IMR-90 (cell line): ENCODE results near the gene NR2F2. TPM values are rescaled to one million over a fixed set of nuclear protein-coding genes. Genes with fewer than 3 reads are reported as not detected.

Experiments used
- ATAC-seq: fragments of 200-7000 bp; cut with Tn5 transposase; 2 replicates; pipeline ENCODE4 v1.9.1; 2020; ENCODE audit warnings: low read depth, mild to moderate bottlenecking, moderate library complexity
- BruUV-seq: library from RNA; stranded (reverse); fragments of 400-500 nt; replicated peaks from 2 replicates; lab custom pipeline; 2021; lab: Mats Ljungman, UMichigan
- CTCF ChIA-PET: fragments of 300-600 bp; formaldehyde crosslinking; extraction: SDS; loops from one replicate; lab custom pipeline; 2021; ENCODE audit warnings: antibody characterized with exemption; lab: Yijun Ruan, JAX
- POLR2A ChIA-PET: fragments of 300-600 bp; sonication (Branson Sonifier 250); formaldehyde crosslinking; loops from one replicate; lab custom pipeline; 2022; ENCODE audit warnings: antibody characterized with exemption; ENCODE audit not compliant: unreplicated experiment; lab: Charles Lee
- DNase-seq: peaks from one replicate; pipeline ENCODE4 v3.0.0; 2013
- H2AFZ ChIP-seq: replicated peaks from 2 replicates; pipeline ENCODE3; 2013; ENCODE audit warnings: low read length, mild to moderate bottlenecking; ENCODE audit not compliant: poor library complexity
- H2AK5ac ChIP-seq: 2 replicates; pipeline ENCODE4 v1.6.1; 2013; ENCODE audit warnings: low read depth, low read length, inconsistent platforms
- H2AK9ac ChIP-seq: replicated peaks from 2 replicates; pipeline ENCODE3; 2013; ENCODE audit warnings: mild to moderate bottlenecking, low read depth, low read length, moderate library complexity; ENCODE audit not compliant: poor library complexity
- H2BK120ac ChIP-seq: 2 replicates; pipeline ENCODE4 v1.6.1; 2013; ENCODE audit warnings: low read depth, low read length, inconsistent platforms
- H2BK15ac ChIP-seq: 3 replicates; pipeline ENCODE4 v1.6.1; 2013; ENCODE audit warnings: low read depth, low read length, inconsistent platforms
- H2BK20ac ChIP-seq: 2 replicates; pipeline ENCODE4 v1.6.1; 2013; ENCODE audit warnings: low read depth, mild to moderate bottlenecking, inconsistent platforms, low read length, moderate library complexity
- H2BK5ac ChIP-seq: 2 replicates; pipeline ENCODE4 v1.6.1; 2013; ENCODE audit warnings: mild to moderate bottlenecking, low read depth, low read length, inconsistent platforms; ENCODE audit not compliant: poor library complexity, severe bottlenecking
- H3K14ac ChIP-seq: replicated peaks from 2 replicates; pipeline ENCODE4 v1.6.1; 2013; ENCODE audit warnings: low read depth, low read length, inconsistent platforms
- H3K18ac ChIP-seq: 2 replicates; pipeline ENCODE4 v1.6.1; 2013; ENCODE audit warnings: low read depth, low read length, control low read depth
- H3K23ac ChIP-seq: 2 replicates; pipeline ENCODE4 v1.6.1; 2013; ENCODE audit warnings: low read depth, low read length, inconsistent platforms
- H3K27ac ChIP-seq: 2 replicates; pipeline ENCODE4 v1.5.1; 2013; ENCODE audit warnings: mild to moderate bottlenecking, control low read depth, low read length; ENCODE audit not compliant: insufficient read depth
- H3K27me3 ChIP-seq: 2 replicates; pipeline ENCODE4 v1.6.1; 2013; ENCODE audit warnings: low read length; ENCODE audit not compliant: control insufficient read depth, insufficient read depth
- H3K36me3 ChIP-seq: 2 replicates; pipeline ENCODE4 v1.6.1; 2013; ENCODE audit warnings: low read length, mixed read lengths; ENCODE audit not compliant: control insufficient read depth, insufficient read depth
- H3K4ac ChIP-seq: 2 replicates; pipeline ENCODE4 v1.6.1; 2013; ENCODE audit warnings: low read depth, low read length, inconsistent platforms
- H3K4me1 ChIP-seq: 2 replicates; pipeline ENCODE4 v1.6.1; 2013; ENCODE audit warnings: low read length, mixed read lengths; ENCODE audit not compliant: control insufficient read depth, insufficient read depth
- H3K4me2 ChIP-seq: 2 replicates; pipeline ENCODE4 v1.6.1; 2013; ENCODE audit warnings: low read depth, mild to moderate bottlenecking, control low read depth, low read length, moderate library complexity
- H3K4me3 ChIP-seq: 2 replicates; pipeline ENCODE4 v1.5.1; 2013; ENCODE audit warnings: low read depth, mild to moderate bottlenecking, control low read depth, low read length, moderate library complexity; ENCODE audit not compliant: insufficient read depth
- H3K56ac ChIP-seq: 2 replicates; pipeline ENCODE4 v1.6.1; 2013; ENCODE audit warnings: low read length, inconsistent platforms; ENCODE audit not compliant: insufficient read depth; ENCODE audit errors: extremely low read depth
- H3K79me1 ChIP-seq, 2 experiments: 2 replicates each; pipeline ENCODE4 v1.6.1; 2013; ENCODE audit warnings: low read length in 2 of 2, inconsistent platforms in 1 of 2, low read depth in 1 of 2
- H3K9ac ChIP-seq: 2 replicates; pipeline ENCODE4 v1.6.1; 2013; ENCODE audit warnings: low read depth, low read length, control low read depth
- H3K9me1 ChIP-seq: 2 replicates; pipeline ENCODE4 v1.6.1; 2013; ENCODE audit warnings: low read length, inconsistent platforms; ENCODE audit not compliant: insufficient read depth
- H3K9me3 ChIP-seq: 2 replicates; pipeline ENCODE4 v1.6.1; 2013; ENCODE audit warnings: low read length; ENCODE audit not compliant: control insufficient read depth, insufficient read depth
- H4K20me1 ChIP-seq: 2 replicates; pipeline ENCODE4 v1.6.1; 2013; ENCODE audit warnings: low read length, inconsistent platforms; ENCODE audit not compliant: insufficient read depth
- H4K5ac ChIP-seq: 2 replicates; pipeline ENCODE4 v1.6.1; 2013; ENCODE audit warnings: mild to moderate bottlenecking, low read depth, low read length, control low read depth
- H4K8ac ChIP-seq, 2 experiments: 2 replicates each; pipeline ENCODE4 v1.6.1; 2013; ENCODE audit warnings: low read depth in 2 of 2, low read length in 2 of 2, control low read depth in 1 of 2, inconsistent platforms in 1 of 2
- H4K91ac ChIP-seq: 2 replicates; pipeline ENCODE4 v1.6.1; 2013; ENCODE audit warnings: low read depth, low read length, inconsistent platforms; ENCODE audit not compliant: insufficient read depth
- BHLHE40 ChIP-seq: fragments of 150-350 bp; IDR thresholded peaks from 2 replicates; pipeline ENCODE4 v1.6.1; 2016; ENCODE audit warnings: mild to moderate bottlenecking, low read depth, low read length
- CEBPB ChIP-seq: IDR thresholded peaks from 2 replicates; pipeline ENCODE4 v1.6.1; 2012; ENCODE audit warnings: low read depth, low read length, improper control_type of control experiment
- CTCF ChIP-seq: conservative IDR thresholded peaks from 2 replicates; pipeline ENCODE4 v1.5.1; 2012; ENCODE audit warnings: mild to moderate bottlenecking, low read depth, low read length, improper control_type of control experiment
- FOS ChIP-seq: fragments of 150-350 bp; IDR thresholded peaks from 2 replicates; pipeline ENCODE4 v1.6.1; 2016; ENCODE audit warnings: low read depth, low read length
- MAFK ChIP-seq: IDR thresholded peaks from 2 replicates; pipeline ENCODE4 v1.6.1; 2012; ENCODE audit warnings: low read depth, low read length, improper control_type of control experiment
- POLR2A ChIP-seq: IDR thresholded peaks from 2 replicates; pipeline ENCODE4 v1.6.1; 2012; ENCODE audit warnings: mild to moderate bottlenecking, low read depth, low read length
- RAD21 ChIP-seq: IDR thresholded peaks from 2 replicates; pipeline ENCODE4 v1.6.1; 2012; ENCODE audit warnings: low read length, improper control_type of control experiment
- RCOR1 ChIP-seq: IDR thresholded peaks from 2 replicates; pipeline ENCODE4 v1.6.1; 2012; ENCODE audit warnings: mild to moderate bottlenecking, low read length, improper control_type of control experiment; ENCODE audit not compliant: insufficient replicate concordance
- WGBS, 2 experiments: methylation state at CpG; one replicate each; pipeline versions ENCODE4 v1.1.5 to v1.1.7; 2013; ENCODE audit warnings: missing lambda C conversion rate in 2 of 2; ENCODE audit not compliant: insufficient read length in 1 of 2; ENCODE audit errors: extremely low coverage in 2 of 2; 5-methylcytosine and 5-hydroxymethylcytosine counted together
- dilution Hi-C: fragments of 300-500 bp; cut with HindIII; formaldehyde crosslinking; loops from one replicate; pipeline ENCODE4 v1.14.3; 2018; ENCODE audit warnings: low sequenced_read_pairs; ENCODE audit not compliant: unreplicated experiment
- in situ Hi-C: fragments of 300-500 bp; cut with MboI; formaldehyde crosslinking; loops from 3 replicates; pipeline ENCODE4 v1.14.3; 2019; ENCODE audit warnings: low sequenced_read_pairs, inconsistent platforms, mixed read lengths
- intact Hi-C: fragments of 100-400 bp; cut with micrococcal nuclease; formaldehyde crosslinking; loops from 2 replicates; pipeline ENCODE4 v1.10.0; 2022
- polyA plus RNA-seq, 3 experiments: library from polyadenylated mRNA; depleted of rRNA; stranded (reverse); fragments of >200 nt; gene quantifications; 2 replicates each; pipeline ENCODE4 v1.2.3, GENCODE V29; 2012; ENCODE audit warnings: low replicate concordance in 1 of 3
- total RNA-seq: library from RNA; depleted of rRNA; stranded (reverse); fragments of >200 nt; gene quantifications from 2 replicates; pipeline ENCODE4 v1.2.3, GENCODE V29; 2012

The NR2F2 gene
- total and polyA plus RNA-seq, 2 of the 4 experiments (the other 2 are of a cell fraction): 20.3 to 161 TPM

- no peak for ATAC-seq
- Histone ChIP-seq H2AK9ac (no peak overlapping the region), H3K4me1 (peaks cover 16% of the 10 kb centered on the region), H4K8ac (peak overlapping the region; percentile 13 to 74; a peak in 3 of 4 replicates), H3K27ac (peak overlapping the region; percentile 88), H3K27me3 (no peaks in the 10 kb centered on the region), H3K36me3 (peaks cover 43% of the 10 kb centered on the region), H3K56ac (peak overlapping the region; percentile 92; the same call in 1 of the 2 replicates), H3K9me1 (no peaks in the 10 kb centered on the region), H3K4me2 (peak overlapping the region; percentile 99), H2BK120ac (peak overlapping the region; percentile 72), H3K9ac (peak overlapping the region; percentile 96), H3K4ac (peak overlapping the region; percentile 75; the same call in 1 of the 2 replicates), H3K4me3 (peak overlapping the region; percentile 84), H2AK5ac (0 out of 2 replicates have a peak overlapping the region, but pooled peaks have one; percentile 42), H3K79me1 (no peaks in the 10 kb centered on the region), H2AFZ (no peak overlapping the region), H3K14ac (peak overlapping the region; percentile 49), H3K9me3 (no peaks in the 10 kb centered on the region), H3K18ac (peak overlapping the region; percentile 87), H2BK20ac (peak overlapping the region; percentile 69; the same call in 1 of the 2 replicates), H4K20me1 (peaks cover 33% of the 10 kb centered on the region), H4K5ac (peak overlapping the region; percentile 48), H2BK15ac (no peak overlapping the region), H4K91ac (peak overlapping the region; percentile 77; the same call in 1 of the 2 replicates), H3K23ac (peak overlapping the region; percentile 97), H2BK5ac (peak overlapping the region; percentile 96)
- in situ Hi-C loops (loop anchor here (10.0 to 25.0 kb wide), 2 partner anchors 777 to 1044 kb away; no protein-coding TSS in a partner anchor), dilution Hi-C loops (no loop called here), intact Hi-C loops (loop anchor here (5.0 kb wide), 1 partner anchor 452 kb away; no protein-coding TSS in a partner anchor)
- TF ChIP-seq RCOR1 (no peak), RAD21 (no peak), FOS (no peak), POLR2A (no peak), CTCF (no peak), BHLHE40 (no peak), MAFK (no peak), CEBPB (no peak)
- WGBS, 2 experiments: no CpG with 5 or more reads among the region's 7 CpGs
- ChIA-PET CTCF (interaction anchor here (0.9 kb wide), 1 partner anchor 12 kb away, joined by 3 read pairs; no protein-coding TSS in a partner anchor), POLR2A (interaction anchor here (0.5 to 0.7 kb wide), 3 partner anchors 81 to 1859 kb away, joined by 3 to 11 read pairs (median 4); no protein-coding TSS in a partner anchor)
- BruUV-seq: no TSS peak
- DNase-seq: no peak
Measured at GRCh38 chr15:96338766-96339618, 8.5 kb downstream of the NR2F2 start.
